ENCODE results near the gene GPC6.

DNA sequence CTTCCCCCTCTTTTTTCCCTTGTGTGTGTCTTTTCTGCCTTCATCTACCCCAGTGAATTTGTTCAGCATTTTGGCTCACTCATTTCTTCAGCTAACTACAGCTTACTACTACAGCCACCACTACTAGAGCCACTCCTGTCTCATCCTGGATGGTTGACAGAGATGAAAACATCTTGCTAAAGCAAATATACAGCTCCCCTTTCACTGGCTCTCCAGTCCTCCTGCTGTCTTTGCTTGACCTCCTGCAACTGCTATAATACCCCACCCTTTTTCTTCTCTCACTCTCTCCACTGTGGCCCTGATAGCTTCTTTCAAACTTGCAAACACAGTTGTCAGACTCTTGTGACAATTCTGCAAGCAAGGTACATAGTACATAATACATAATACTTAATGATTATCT, 729.3 kb downstream of the GPC6 start:
- TF ChIP-seq GATA3 (IDR thresholded peaks at IDR 0.05; ENCODE audit: low read depth, low read length) (no peak), GATA2 (IDR thresholded peaks at IDR 0.05; ENCODE audit: low read depth, low read length) (no peak)

Measured in SH-SY5Y (cell line).